ACHN (cell line): ENCODE results near the gene PPM1M.
A peak's percentile ranks its signal among the peaks of the same experiment; 100 is the strongest.

Experiments
- DNase-seq: peaks from one replicate; pipeline ENCODE4 v3.0.0-alpha.2; 2015
- in situ Hi-C: cut with HindIII; loops from 2 replicates; pipeline ENCODE4 v1.10.0; 2017; ENCODE audit warnings: low sequenced_read_pairs, low pct_ligation_motif_present, low pct_unique_long_range_greater_than_20kb

PPM1M gene, protein sequence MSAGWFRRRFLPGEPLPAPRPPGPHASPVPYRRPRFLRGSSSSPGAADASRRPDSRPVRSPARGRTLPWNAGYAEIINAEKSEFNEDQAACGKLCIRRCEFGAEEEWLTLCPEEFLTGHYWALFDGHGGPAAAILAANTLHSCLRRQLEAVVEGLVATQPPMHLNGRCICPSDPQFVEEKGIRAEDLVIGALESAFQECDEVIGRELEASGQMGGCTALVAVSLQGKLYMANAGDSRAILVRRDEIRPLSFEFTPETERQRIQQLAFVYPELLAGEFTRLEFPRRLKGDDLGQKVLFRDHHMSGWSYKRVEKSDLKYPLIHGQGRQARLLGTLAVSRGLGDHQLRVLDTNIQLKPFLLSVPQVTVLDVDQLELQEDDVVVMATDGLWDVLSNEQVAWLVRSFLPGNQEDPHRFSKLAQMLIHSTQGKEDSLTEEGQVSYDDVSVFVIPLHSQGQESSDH

DNA sequence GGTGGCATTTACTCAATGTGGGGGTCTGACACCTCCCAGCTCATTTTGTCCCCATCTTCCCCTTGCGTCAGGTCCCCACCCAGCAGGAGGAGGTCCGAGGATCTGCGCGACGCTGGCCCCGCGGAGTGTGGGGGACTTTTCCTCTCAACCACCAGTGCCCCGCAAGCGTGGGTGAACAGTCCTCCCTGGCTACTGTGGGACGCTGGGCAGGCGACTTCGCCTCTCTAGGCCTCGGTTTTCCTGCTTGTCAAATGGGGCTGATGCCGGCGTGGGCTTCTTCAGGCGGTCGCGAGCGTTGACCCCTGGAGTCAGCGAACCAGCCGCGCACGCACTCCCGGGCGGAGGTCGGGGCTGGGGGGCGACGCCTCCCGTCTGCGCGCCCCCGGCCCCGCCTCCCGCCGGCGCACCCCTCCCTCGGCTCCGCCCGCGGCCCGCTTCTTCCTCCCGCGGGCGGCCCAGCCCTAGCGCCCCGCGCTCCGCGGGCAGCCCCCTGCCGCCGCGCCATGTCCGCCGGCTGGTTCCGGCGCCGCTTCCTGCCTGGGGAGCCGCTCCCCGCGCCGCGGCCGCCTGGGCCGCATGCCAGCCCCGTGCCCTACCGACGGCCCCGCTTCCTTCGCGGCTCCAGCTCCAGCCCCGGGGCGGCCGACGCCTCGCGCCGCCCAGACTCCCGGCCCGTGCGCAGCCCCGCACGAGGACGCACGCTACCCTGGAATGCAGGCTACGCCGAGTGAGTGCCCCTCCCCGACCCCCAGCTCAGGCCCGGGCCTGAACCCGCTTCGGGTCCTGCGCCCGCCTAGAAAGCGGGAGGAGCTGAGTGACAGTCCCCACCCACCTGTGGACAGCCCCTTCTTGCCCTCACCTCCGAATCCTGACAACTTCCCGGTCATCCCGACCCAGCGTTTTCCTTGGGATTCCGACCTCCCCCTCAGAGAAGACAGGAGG, at the start of gene PPM1M:
PPM1M (plus strand) TSS at position 438 of the 942 bp plus-strand sequence; CDS start at position 504, 66 bp downstream.
- in situ Hi-C loops = no loop called here
- peak; percentile 42 for DNase-seq

DNA sequence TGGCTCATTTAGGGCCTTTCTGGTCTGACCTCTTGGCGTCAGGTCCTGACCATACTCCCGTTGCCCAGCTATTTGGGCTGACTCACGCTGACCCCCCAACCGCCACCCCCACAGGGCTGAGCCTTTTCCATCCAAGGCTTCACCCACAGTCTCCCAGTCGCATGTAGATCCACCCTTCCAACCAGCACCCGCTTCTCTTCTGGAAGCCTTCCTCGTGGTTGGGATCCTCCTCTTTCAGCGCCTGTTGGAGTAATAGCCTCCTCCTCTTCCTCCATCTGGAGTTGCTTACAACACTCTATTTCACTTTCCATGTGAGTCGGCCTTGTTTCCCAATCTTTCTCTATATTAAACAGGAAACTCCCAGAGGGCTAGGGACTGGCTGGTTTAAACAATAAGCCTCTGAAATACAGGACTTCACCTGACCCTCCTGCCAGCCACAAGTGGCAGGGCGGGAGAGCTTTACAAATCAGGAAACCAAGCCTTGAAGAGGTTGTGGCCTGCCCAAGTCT, 49.7 kb upstream of the PPM1M start:
- in situ Hi-C loops = no loop called here
- DNase-seq = no peak

DNA sequence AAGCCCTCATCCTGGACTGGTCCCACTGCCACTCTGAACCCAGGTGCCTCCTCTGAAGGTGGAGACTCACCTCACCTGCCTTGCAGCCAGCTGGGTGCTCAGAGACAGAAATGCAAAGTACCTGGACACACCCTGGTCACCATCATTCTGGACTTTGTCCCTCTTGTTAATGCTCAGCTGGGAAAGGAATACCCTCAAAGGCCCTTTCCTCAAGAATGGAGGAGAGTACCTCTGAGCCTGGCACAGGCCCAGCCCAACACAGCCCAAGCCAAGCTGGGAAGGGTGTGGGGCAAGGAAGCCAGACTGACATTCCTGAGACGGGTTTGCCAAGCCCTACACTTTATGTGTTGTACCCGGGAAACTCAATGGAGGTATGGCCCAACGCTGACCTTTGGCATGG, 48.6 kb upstream of the PPM1M start:
- in situ Hi-C loops = no loop called here
- DNase-seq = no peak

DNA sequence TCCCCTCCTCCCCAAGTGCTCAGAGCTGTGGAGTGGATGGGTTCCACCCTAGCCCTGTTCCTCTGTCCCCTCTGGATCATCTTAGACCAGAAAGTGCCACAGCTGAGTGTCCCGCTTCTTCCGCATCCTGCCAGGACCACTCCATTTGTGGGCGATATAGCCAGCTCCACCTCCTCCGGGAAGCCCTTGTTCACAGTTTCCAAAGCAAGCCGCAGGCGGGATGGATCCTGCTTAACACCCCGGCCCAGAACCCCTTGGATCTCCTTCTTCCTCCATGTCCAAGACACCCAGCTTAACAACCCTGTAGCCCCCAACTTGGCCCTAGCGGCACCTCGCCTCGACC, 48.1 kb upstream of the PPM1M start:
- no peak for DNase-seq
- in situ Hi-C loops = no loop called here

DNA sequence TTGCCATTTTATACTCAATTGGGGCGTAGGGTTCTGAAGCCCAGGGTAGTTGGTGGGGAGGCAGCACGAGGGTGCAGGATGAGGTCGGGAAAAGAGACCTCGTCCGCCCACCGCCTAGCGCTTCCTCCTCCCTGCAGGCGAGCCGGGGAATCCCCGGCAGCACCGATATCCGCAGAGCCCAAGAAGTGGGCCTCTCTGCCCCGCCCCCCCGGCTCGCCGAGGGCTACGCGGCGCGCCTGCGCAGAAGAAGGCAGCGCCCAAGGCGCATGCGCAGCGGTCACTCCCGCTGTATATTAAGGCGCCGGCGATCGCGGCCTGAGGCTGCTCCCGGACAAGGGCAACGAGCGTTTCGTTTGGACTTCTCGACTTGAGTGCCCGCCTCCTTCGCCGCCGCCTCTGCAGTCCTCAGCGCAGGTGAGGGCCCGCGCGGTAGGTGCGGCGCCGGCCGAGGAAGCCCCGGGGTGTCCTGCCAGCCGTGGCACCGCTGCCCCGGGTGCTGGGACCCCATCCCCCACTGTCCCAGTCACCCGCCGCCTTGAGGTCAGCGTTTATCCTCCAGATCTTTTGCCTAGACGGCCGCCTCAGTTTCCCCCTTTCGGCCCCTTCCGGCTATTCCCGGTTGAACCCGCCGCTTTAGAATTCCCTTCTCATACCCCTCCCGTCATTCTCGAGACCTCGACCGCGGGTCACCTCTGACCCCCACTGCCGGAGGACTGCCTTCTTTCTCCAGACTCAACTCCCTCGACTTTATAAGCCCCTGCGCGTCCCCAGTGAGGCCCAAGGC, 47.5 kb upstream of the PPM1M start, which contains the start of gene ALAS1:
ALAS1 (plus strand) TSS at position 319 of the 784 bp plus-strand sequence. CDS start 1,082 bp downstream, outside the sequence.
- in situ Hi-C loops = no loop called here
- DNase-seq = peak; percentile 85

DNA sequence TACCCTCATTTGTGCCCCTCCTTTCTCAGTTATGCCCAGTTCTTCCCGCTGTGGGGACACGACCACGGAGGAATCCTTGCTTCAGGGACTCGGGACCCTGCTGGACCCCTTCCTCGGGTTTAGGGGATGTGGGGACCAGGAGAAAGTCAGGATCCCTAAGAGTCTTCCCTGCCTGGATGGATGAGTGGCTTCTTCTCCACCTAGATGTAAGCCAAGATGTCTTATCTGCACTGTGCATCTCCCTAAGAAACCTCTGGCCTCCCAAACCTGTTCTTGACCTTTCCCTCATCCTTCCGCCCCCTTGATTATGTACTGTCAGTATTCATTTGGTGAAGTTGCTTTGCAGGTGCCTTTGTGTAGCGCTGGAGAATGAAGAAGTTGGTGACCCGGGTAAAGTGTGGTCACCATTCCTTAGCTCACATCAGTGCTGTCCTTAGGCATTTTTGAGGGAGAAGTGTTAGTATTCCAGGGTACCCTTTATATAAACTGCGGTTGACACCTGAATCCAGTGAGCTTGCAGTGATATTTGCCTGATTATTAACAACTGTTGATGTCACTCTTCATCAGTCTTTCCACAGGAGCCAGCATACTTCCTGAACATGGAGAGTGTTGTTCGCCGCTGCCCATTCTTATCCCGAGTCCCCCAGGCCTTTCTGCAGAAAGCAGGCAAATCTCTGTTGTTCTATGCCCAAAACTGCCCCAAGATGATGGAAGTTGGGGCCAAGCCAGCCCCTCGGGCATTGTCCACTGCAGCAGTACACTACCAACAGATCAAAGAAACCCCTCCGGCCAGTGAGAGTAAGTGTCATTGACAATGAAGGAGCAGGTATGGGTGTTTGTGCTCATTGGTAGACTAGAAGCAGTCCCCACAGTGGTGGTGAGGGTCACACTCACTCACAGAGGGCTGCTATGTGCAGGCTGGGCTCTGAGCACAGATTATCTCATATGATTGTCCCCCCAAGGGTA, 46.6 kb upstream of the PPM1M start:
- in situ Hi-C loops = no loop called here

DNA sequence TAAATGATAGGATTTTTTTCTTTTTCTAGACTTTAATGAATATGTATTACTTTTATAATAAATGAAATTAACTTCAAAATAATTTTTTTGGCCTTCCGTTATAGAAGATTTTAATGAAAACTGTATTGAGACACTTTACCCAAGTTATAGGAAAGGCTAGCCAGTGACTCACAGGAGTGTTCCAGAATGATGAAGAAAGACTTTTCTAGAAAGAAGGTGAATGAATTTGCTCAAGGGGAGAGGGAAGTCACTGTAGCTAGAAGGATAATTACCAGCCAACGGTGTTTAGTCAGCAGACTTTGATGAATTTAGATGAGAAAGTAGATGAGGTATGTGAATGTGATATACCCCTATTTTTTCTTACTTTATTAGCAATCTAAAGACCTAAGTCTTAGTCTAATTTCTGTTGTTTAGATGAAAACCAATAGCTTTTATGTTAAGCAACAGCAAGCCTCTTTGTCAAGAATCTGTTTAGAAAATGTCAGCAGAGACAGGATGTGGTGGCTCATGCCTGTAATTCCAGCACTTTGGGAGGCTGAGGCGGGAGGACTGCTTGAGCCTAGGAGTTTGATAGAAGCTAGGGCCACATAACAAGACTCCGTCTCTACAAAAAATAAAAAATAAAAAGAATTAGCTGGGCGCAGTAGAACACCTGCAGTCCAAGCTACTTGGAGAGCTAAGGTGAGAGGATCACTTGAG, 44.4 kb upstream of the PPM1M start:
- DNase-seq = no peak
- in situ Hi-C loops = no loop called here

More for the DNA sequence above, 46.6 kb upstream of the PPM1M start:
- no peak for DNase-seq

DNA sequence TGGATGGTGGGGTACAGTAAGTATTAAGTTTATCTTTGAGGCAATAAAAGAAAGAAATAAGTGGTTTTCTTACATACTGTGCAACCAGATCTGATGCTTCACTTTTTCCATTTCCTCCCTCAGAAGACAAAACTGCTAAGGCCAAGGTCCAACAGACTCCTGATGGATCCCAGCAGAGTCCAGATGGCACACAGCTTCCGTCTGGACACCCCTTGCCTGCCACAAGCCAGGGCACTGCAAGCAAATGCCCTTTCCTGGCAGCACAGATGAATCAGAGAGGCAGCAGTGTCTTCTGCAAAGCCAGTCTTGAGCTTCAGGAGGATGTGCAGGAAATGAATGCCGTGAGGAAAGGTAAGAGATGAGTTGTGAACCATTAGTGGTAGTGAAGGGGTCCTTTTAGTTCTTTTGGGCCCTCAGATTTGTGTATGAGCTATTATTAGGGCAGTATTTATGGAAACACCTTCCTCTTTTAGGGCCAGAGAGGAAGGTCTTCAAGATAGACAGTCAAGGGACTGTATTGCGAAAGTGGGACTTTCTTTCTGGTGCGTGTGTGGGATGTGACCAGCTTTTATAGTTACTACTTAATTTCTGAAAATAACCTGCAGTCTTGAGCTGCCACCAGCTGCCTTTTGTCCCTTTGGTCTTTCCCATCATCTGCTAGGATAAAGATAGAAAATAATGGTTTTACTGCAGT, 43.0 kb upstream of the PPM1M start:
- in situ Hi-C loops = no loop called here
- no peak for DNase-seq

DNA sequence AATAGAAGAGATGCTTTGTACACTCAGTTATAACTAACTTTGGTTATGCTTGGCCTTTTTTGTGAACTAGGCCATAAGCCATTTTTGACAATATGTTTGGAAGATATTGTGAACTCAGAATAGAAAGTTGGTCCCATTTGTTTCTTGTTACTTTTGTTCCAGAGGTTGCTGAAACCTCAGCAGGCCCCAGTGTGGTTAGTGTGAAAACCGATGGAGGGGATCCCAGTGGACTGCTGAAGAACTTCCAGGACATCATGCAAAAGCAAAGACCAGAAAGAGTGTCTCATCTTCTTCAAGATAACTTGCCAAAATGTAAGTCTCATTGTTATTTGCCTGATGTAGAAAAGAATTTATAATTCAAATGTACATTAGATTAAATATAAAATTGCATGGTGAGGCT, 41.9 kb upstream of the PPM1M start:
- DNase-seq = no peak
- in situ Hi-C loops = no loop called here

DNA sequence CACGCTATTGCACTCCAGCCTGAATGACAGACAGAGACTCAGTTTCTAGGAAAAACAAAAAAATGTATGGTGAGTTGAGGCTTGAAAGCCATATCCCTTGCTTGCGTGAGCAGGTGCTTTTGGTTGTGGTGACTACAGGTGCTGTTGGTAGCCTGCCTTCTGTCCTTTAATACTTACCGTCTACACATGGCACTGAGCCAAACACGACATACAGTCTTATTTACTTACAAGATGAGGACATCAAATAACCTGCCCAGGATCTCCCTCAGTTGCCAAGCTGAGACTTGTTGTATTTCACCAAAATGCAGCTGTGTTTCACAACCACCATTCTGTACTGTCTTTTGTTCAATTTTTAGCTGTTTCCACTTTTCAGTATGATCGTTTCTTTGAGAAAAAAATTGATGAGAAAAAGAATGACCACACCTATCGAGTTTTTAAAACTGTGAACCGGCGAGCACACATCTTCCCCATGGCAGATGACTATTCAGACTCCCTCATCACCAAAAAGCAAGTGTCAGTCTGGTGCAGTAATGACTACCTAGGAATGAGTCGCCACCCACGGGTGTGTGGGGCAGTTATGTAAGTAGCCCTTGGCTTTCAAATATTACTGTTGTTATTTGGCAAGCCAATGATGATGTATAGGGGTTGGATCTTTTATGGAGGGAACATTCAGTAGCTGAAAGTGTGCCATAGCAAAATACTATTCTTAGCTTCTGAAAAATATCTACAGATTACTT, 41.1 kb upstream of the PPM1M start:
- in situ Hi-C loops = no loop called here
- DNase-seq = no peak

DNA sequence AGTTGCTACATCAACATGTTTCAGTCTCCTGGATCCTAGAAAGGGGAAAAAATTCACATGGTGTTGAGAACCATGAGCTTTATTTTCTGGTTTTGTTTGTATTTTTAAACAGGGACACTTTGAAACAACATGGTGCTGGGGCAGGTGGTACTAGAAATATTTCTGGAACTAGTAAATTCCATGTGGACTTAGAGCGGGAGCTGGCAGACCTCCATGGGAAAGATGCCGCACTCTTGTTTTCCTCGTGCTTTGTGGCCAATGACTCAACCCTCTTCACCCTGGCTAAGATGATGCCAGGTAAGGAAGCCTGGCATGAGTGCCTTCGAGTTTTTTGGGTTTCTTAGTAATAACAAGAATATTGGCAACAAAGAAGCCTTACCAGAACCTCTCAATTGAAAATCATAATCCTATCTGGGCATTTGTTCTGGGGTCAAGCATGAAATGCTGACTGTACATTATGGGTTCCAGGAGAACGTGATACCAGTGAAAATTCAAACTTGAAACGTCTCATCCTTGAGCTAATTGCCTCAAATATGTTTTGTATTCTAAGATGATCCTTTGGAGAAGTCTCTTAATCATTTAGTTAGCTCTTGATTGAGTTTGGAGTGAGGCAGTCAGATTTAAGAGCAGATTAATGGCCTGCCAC, 39.7 kb upstream of the PPM1M start:
- in situ Hi-C loops = no loop called here

DNA sequence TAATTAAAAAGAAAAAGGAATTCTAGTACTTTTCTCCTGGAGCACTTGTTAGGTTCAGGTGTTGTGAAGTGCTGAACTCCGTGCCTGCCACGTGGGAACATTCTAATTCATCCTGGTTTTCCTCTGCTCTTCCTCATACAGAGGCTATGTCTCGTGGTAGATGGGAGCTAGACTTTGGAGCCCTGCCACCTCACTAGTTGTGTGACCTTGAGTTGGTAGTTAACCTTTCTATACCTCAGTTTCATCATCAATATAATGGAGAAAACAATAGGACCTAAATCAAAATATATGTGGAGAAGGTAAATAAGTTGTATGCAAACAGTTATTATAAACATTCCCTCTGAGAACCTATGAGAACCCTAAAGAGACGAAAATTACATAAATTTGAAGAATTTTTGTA, 37.0 kb upstream of the PPM1M start:
- in situ Hi-C loops = no loop called here
- no peak for DNase-seq

More for the DNA sequence above, 39.7 kb upstream of the PPM1M start:
- peak; percentile 34 for DNase-seq

DNA sequence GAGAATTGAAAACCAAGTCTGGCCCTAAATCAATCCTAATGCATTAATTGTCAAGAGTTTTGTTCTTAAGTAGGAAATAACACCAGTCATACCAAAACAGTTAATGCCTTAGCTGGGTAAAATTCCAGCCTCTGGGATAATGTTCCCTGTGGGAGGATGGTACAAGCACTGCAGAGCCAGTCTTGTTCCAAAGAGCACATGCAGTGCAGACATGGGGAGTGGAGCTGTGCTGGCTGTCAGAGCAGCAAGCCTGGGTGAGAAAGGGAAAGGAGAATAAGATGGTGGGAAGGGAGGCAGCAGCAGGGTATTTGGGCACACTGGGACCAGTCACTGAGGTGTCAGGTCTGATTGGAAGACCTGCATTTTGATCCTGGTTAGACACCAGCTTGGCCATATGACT, 35.5 kb upstream of the PPM1M start:
- in situ Hi-C loops = no loop called here
- no peak for DNase-seq

DNA sequence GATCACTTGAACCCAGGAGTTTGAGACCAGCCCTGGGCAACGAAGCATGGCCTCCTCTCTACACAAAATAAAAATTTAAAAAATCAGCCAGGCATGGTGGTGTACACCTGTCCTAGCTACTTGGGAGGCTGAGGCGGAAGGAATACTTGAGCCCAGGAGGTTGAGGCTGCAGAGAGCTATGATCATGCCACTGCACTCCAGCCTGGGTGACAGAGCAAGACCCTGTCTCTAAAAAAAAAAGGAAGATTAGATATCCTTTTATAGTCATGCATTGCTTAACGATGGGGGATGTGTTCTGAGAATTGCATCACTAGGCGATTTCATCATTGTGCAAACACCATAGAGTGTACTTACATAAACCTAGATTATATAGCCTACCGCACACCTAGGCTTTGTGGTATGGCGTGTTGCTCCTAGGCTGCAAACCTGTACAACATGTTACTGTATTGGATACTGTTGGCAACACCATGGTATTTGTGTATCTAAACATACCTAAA, 35.0 kb upstream of the PPM1M start:
- DNase-seq = no peak

DNA sequence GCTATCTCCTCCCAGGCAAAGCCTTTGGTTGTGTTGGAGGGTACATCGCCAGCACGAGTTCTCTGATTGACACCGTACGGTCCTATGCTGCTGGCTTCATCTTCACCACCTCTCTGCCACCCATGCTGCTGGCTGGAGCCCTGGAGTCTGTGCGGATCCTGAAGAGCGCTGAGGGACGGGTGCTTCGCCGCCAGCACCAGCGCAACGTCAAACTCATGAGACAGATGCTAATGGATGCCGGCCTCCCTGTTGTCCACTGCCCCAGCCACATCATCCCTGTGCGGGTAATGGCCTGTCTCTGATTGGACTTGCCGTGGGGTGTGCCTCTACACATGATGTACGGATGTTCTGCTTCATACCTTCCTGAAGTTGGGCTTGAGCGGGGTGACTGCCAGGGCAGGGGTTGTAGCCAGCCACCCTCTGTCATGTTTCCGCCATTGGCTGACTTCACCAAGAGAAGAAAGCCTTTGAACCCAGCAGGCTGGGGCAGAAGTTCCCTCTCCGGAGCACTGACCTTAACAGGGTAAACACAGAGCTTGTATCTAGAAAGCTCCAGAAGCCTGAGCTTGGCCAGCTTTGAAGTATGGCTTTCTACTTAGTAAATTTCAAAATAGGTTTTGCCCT, 34.2 kb upstream of the PPM1M start:
- in situ Hi-C loops = no loop called here
- DNase-seq = no peak

More for the DNA sequence above, 35.0 kb upstream of the PPM1M start:
- in situ Hi-C loops = no loop called here
